Sigmoid colon (tissue), 7 donors: ENCODE measurements around the gene YPEL5. TPM values are rescaled to one million over a fixed set of nuclear protein-coding genes. Genes with fewer than 3 reads are reported as not detected.

Experiments
- DNase-seq: peaks from one replicate; pipeline ENCODE4 v3.0.0-alpha.2; 2019
- H3K27ac ChIP-seq, 4 donors: fragments of 200-600 bp; sonication (generic); one replicate each; pipeline ENCODE4 v1.5.1; 2016 to 2019; ENCODE audit warnings: mild to moderate bottlenecking in 1 of 4
- H3K27me3 ChIP-seq, 3 donors: fragments of 200-600 bp; sonication (generic); one replicate each; pipeline ENCODE4 v1.5.1; 2019; ENCODE audit warnings: mild to moderate bottlenecking in 1 of 3
- H3K36me3 ChIP-seq, 4 donors: fragments of 200-600 bp; sonication (generic); one replicate each; pipeline ENCODE4 v1.5.1; 2016 to 2019
- H3K4me1 ChIP-seq, 4 donors: fragments of 200-600 bp; sonication (generic); one replicate each; pipeline ENCODE4 v1.5.1; 2017 to 2019
- H3K4me3 ChIP-seq, 4 donors: fragments of 200-600 bp; sonication (generic); one replicate each; pipeline ENCODE4 v1.5.1; 2017 to 2019; ENCODE audit warnings: mild to moderate bottlenecking in 2 of 4, moderate library complexity in 1 of 4
- H3K9me3 ChIP-seq, 4 donors: fragments of 200-600 bp in 3 of 4; sonication (generic) in 3 of 4; one replicate each; pipeline versions ENCODE4 v1.5.1 to v1.6.1; 2013 to 2019
- EP300 ChIP-seq, 4 donors: sonication (generic); formaldehyde crosslinking; IDR thresholded peaks; one replicate each; pipeline ENCODE4 v1.6.1; 2017; ENCODE audit warnings: antibody characterized with exemption in 4 of 4
- POLR2A ChIP-seq, 2 donors: fragments of 450-650 bp; IDR thresholded peaks; one replicate each; pipeline ENCODE4 v1.6.1; 2016; ENCODE audit warnings: antibody characterized with exemption in 2 of 2, mild to moderate bottlenecking in 2 of 2, moderate library complexity in 2 of 2
- POLR2AphosphoS5 ChIP-seq, 4 donors: sonication (generic); formaldehyde crosslinking; IDR thresholded peaks; one replicate each; pipeline ENCODE4 v1.6.1; 2017; ENCODE audit warnings: antibody characterized with exemption in 4 of 4
- WGBS, 2 donors: extraction: QIAGEN DNeasy Blood & Tissue Kit; methylation state at CpG; one replicate each; pipeline ENCODE4 v1.1.7; 2013; 5-methylcytosine and 5-hydroxymethylcytosine counted together
- intact Hi-C: fragments of 100-400 bp; cut with DNase I; formaldehyde crosslinking; loops from one replicate; pipeline ENCODE4 v1.15.1; 2023
- polyA plus RNA-seq, 3 donors: library from polyadenylated mRNA; stranded (reverse); fragments of 200-250 nt; gene quantifications; one replicate each; pipeline ENCODE4 v1.2.3, GENCODE V29; 2013
- total RNA-seq, 4 donors: library from RNA; depleted of rRNA; stranded (reverse); fragments of >200 nt; gene quantifications; one replicate each; pipeline ENCODE4 v1.1.0, GENCODE V29; 2016
- TF ChIP-seq, protein P1 (sequence below), 4 experiments: fragments of 450-650 bp in 3 of 4; fragments of 200-600 bp in 1 of 4; IDR thresholded peaks; one replicate each; pipeline ENCODE4 v1.5.1; 2016 to 2019; ENCODE audit warnings: antibody characterized with exemption in 4 of 4, mild to moderate bottlenecking in 3 of 4, moderate library complexity in 2 of 4
- donor health status: healthy with polysubstance abuse.
- donor health status: Bipolar disorder and iron deficiency.
- donor health status: healthy.

Gene YPEL5
- total and polyA plus RNA-seq, 7 donors: 36.9 to 155 (median 132) TPM

DNA sequence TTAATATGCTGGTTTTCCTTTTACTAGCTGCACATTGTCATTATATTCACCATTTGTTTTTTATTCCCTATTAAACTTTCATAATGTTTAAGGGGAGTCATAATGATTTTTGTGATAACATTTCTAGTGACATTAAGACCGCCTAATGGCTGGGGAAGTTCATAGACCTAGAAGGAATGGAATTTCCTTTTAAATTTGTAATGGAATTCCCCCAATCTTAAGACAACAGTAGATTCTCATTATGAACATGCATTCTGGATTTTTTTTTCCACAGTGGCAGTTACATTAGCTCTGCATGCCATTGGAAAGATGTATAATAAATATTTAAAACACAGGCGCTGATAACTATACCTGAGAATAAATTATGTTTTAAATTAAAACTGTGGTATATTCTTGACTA lies 8.4 kb downstream of the YPEL5 start:
- Histone ChIP-seq H3K9me3 (no peaks in the 10 kb centered on the region), H3K27ac (no peak overlapping the region), H3K36me3 (peaks cover 0 to 77% (median 17%) of the 10 kb centered on the region in 4 donors), H3K27me3 (no peaks in the 10 kb centered on the region), H3K4me3 (no peak overlapping the region), H3K4me1 (peaks cover 0 to 91% (median 55%) of the 10 kb centered on the region in 4 donors)
- no peak for DNase-seq
- intact Hi-C loops: no loop called here
- TF ChIP-seq POLR2A (IDR thresholded peaks at IDR 0.05): no peak
- no peak for TF ChIP-seq EP300 (IDR thresholded peaks at IDR 0.05)
- no peak for TF ChIP-seq POLR2AphosphoS5 (IDR thresholded peaks at IDR 0.05)
- TF ChIP-seq, protein P1, sequence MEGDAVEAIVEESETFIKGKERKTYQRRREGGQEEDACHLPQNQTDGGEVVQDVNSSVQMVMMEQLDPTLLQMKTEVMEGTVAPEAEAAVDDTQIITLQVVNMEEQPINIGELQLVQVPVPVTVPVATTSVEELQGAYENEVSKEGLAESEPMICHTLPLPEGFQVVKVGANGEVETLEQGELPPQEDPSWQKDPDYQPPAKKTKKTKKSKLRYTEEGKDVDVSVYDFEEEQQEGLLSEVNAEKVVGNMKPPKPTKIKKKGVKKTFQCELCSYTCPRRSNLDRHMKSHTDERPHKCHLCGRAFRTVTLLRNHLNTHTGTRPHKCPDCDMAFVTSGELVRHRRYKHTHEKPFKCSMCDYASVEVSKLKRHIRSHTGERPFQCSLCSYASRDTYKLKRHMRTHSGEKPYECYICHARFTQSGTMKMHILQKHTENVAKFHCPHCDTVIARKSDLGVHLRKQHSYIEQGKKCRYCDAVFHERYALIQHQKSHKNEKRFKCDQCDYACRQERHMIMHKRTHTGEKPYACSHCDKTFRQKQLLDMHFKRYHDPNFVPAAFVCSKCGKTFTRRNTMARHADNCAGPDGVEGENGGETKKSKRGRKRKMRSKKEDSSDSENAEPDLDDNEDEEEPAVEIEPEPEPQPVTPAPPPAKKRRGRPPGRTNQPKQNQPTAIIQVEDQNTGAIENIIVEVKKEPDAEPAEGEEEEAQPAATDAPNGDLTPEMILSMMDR (IDR thresholded peaks at IDR 0.05): no peak
- 81 to 84% methylated on average over 2 of the region's 2 CpGs for WGBS, 2 donors

DNA sequence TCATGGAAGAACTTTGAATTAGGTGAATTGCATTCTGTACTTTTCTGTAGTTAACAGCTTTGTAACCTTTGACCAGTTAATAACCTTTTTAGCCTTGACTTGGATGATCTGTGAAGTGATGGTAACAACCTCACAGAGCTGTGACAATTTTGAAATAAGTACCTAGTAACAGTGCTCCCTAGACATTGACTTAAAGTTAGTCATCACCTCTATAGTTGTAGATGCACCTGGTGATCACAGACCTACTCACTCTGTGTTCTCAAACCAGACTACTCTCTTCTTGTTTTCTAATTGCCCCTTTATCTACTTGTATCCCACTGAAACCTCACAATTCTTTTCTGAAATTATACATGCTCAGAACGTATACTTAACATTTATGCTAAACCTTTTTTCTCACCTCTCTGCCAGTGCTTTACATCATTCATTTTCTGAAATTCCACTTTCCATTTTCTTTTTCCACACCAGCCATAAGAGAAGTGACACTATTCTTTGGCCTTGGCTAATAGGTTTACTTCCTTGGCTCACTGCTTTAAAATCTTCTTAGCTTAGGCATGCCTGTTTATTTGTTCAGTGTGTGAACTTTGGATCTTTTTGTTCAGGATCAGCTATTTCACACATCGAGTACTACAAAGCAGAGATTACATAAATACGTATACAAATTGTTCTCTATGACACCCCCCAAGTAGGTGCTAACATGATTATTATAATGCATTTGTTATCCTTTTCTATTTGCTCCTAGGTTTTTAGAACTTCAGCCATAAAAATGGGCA lies 9.3 kb downstream of the YPEL5 start:
- no peaks in the 10 kb centered on the region for H3K27me3 ChIP-seq
- DNase-seq: no peak
- H3K9me3 ChIP-seq: no peaks in the 10 kb centered on the region
- 19 to 64% methylated on average over 3 of the region's 3 CpGs for WGBS, 2 donors
- intact Hi-C loops: no loop called here
- H3K4me3 ChIP-seq: no peak overlapping the region
- H3K4me1 ChIP-seq: peaks cover 0 to 88% (median 47%) of the 10 kb centered on the region in 4 donors
- peaks cover 0 to 85% (median 18%) of the 10 kb centered on the region in 4 donors for H3K36me3 ChIP-seq
- no peak for TF ChIP-seq POLR2A (IDR thresholded peaks at IDR 0.05)
- no peak for TF ChIP-seq POLR2AphosphoS5 (IDR thresholded peaks at IDR 0.05)
- TF ChIP-seq, protein P1 (IDR thresholded peaks at IDR 0.05): no peak
- TF ChIP-seq EP300 (IDR thresholded peaks at IDR 0.05): no peak
- H3K27ac ChIP-seq: no peak overlapping the region

- TF ChIP-seq EP300 (IDR thresholded peaks at IDR 0.05) (no peak), POLR2AphosphoS5 (IDR thresholded peaks at IDR 0.05) (no peak), POLR2A (IDR thresholded peaks at IDR 0.05) (no peak)
- TF ChIP-seq, protein P1 (IDR thresholded peaks at IDR 0.05): no peak
- H3K27ac ChIP-seq: no peak overlapping the region
- 89 to 97% methylated on average over 4 of the region's 4 CpGs for WGBS, 2 donors
Measured at GRCh38 chr2:30157616-30158015, 10.8 kb downstream of the YPEL5 start.

GRCh38 chr2:30159766-30160165 lies 13.0 kb downstream of the YPEL5 start:
- intact Hi-C loops: no loop called here
- DNase-seq: no peak
- Histone ChIP-seq H3K4me3 (no peak overlapping the region), H3K27ac (no peak overlapping the region), H3K36me3 (peaks cover 0 to 63% (median 18%) of the 10 kb centered on the region in 4 donors), H3K9me3 (no peaks in the 10 kb centered on the region), H3K27me3 (no peaks in the 10 kb centered on the region), H3K4me1 (peaks cover 0 to 62% (median 31%) of the 10 kb centered on the region in 4 donors)
- TF ChIP-seq EP300 (IDR thresholded peaks at IDR 0.05) (no peak), POLR2AphosphoS5 (IDR thresholded peaks at IDR 0.05) (no peak), POLR2A (IDR thresholded peaks at IDR 0.05) (no peak)
- TF ChIP-seq, protein P1 (IDR thresholded peaks at IDR 0.05): no peak
- 58 to 71% methylated on average over 2 of the region's 2 CpGs for WGBS, 2 donors

More at GRCh38 chr2:30157616-30158015, 10.8 kb downstream of the YPEL5 start:
- DNase-seq: no peak
- Histone ChIP-seq H3K4me3 (no peak overlapping the region), H3K9me3 (no peaks in the 10 kb centered on the region), H3K4me1 (peaks cover 0 to 78% (median 39%) of the 10 kb centered on the region in 4 donors), H3K36me3 (peaks cover 0 to 79% (median 18%) of the 10 kb centered on the region in 4 donors), H3K27me3 (no peaks in the 10 kb centered on the region)
- intact Hi-C loops: no loop called here
